HepG2 (cell line): ENCODE measurements around the gene DDRGK1.

Source experiments
- EZH2 ChIP-seq: conservative IDR thresholded peaks from 2 replicates; pipeline ENCODE4 v1.6.1; 2012; ENCODE audit warnings: mild to moderate bottlenecking, low read depth, low read length, moderate library complexity
- MTA3 ChIP-seq: sonication (generic); formaldehyde crosslinking; IDR thresholded peaks from 2 replicates; pipeline ENCODE4 v1.4.0; 2020; ENCODE audit warnings: missing genetic modification reagents
- NFRKB ChIP-seq: fragments of 450-650 bp; IDR thresholded peaks from 2 replicates; pipeline ENCODE4 v1.6.1; 2017
- ZNF672 ChIP-seq: sonication (generic); formaldehyde crosslinking; IDR thresholded peaks from 2 replicates; pipeline ENCODE4 v1.8.1; 2022; ENCODE audit warnings: missing genetic modification reagents
- TF ChIP-seq, protein P1 (sequence below): sonication (generic); formaldehyde crosslinking; IDR thresholded peaks from 2 replicates; pipeline ENCODE4 v1.5.0; 2020; ENCODE audit warnings: mild to moderate bottlenecking, missing genetic modification reagents, moderate library complexity
- TF ChIP-seq, protein P2 (sequence below): sonication (generic); formaldehyde crosslinking; IDR thresholded peaks from 2 replicates; pipeline ENCODE4 v1.5.0; 2020; ENCODE audit warnings: missing genetic modification reagents
- TF ChIP-seq, protein P3 (sequence below): sonication (generic); formaldehyde crosslinking; IDR thresholded peaks from 2 replicates; pipeline ENCODE4 v1.4.0; 2020; ENCODE audit warnings: missing genetic modification reagents

DNA sequence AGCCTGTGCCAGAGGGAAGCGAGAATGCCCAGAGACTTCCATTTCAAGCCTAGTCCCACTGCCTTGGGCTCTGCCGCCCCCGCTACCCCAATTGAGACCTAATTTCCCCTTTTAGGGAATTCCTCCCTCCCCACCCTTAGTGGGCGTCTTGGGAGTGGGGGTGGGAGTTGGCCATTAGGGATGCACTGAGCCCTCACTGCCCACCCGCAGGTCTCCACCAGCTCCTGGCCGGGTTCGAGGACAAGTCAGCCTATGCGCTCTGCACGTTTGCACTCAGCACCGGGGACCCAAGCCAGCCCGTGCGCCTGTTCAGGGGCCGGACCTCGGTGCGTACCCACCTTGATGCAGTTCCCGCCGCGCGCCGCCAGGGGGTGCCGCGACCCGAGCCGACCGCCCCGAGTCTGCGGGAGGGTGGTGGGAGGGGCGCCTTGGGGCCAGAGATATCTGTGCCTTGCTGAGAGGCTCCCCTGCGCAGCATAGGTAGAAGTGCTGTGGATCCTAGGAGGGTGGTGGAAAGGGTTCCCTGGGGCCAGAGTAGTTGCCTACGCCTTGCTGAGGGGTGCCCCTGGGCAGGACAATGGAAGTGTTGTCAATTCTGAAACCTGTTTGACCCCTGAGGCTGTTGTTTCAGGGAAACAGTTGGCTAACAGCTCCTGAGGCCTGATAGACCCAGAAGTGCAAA is 14.0 kb upstream of the DDRGK1 start:
- TF ChIP-seq, protein P1, sequence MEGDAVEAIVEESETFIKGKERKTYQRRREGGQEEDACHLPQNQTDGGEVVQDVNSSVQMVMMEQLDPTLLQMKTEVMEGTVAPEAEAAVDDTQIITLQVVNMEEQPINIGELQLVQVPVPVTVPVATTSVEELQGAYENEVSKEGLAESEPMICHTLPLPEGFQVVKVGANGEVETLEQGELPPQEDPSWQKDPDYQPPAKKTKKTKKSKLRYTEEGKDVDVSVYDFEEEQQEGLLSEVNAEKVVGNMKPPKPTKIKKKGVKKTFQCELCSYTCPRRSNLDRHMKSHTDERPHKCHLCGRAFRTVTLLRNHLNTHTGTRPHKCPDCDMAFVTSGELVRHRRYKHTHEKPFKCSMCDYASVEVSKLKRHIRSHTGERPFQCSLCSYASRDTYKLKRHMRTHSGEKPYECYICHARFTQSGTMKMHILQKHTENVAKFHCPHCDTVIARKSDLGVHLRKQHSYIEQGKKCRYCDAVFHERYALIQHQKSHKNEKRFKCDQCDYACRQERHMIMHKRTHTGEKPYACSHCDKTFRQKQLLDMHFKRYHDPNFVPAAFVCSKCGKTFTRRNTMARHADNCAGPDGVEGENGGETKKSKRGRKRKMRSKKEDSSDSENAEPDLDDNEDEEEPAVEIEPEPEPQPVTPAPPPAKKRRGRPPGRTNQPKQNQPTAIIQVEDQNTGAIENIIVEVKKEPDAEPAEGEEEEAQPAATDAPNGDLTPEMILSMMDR (CRISPR knock-in tag) = peak; percentile 100
- TF ChIP-seq NFRKB = no peak
- TF ChIP-seq, protein P2, sequence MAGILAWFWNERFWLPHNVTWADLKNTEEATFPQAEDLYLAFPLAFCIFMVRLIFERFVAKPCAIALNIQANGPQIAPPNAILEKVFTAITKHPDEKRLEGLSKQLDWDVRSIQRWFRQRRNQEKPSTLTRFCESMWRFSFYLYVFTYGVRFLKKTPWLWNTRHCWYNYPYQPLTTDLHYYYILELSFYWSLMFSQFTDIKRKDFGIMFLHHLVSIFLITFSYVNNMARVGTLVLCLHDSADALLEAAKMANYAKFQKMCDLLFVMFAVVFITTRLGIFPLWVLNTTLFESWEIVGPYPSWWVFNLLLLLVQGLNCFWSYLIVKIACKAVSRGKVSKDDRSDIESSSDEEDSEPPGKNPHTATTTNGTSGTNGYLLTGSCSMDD (CRISPR knock-in tag) = no peak
- TF ChIP-seq ZNF672 (CRISPR knock-in tag) = no peak
- TF ChIP-seq, protein P3, sequence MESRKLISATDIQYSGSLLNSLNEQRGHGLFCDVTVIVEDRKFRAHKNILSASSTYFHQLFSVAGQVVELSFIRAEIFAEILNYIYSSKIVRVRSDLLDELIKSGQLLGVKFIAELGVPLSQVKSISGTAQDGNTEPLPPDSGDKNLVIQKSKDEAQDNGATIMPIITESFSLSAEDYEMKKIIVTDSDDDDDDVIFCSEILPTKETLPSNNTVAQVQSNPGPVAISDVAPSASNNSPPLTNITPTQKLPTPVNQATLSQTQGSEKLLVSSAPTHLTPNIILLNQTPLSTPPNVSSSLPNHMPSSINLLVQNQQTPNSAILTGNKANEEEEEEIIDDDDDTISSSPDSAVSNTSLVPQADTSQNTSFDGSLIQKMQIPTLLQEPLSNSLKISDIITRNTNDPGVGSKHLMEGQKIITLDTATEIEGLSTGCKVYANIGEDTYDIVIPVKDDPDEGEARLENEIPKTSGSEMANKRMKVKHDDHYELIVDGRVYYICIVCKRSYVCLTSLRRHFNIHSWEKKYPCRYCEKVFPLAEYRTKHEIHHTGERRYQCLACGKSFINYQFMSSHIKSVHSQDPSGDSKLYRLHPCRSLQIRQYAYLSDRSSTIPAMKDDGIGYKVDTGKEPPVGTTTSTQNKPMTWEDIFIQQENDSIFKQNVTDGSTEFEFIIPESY (CRISPR knock-in tag) = peak; percentile 92
- TF ChIP-seq MTA3 (CRISPR knock-in tag) = no peak
- no peak for TF ChIP-seq EZH2
